NCI-H2081 treated with DMSO at 0.1 percent for 48 hours (cell line): Measurements from ENCODE around the gene MPPED1.

Source experiments
- DNase-seq: peaks from one replicate; lab custom pipeline; 2025; lab: John Stamatoyannopoulos, UW

The MPPED1 gene

DNA sequence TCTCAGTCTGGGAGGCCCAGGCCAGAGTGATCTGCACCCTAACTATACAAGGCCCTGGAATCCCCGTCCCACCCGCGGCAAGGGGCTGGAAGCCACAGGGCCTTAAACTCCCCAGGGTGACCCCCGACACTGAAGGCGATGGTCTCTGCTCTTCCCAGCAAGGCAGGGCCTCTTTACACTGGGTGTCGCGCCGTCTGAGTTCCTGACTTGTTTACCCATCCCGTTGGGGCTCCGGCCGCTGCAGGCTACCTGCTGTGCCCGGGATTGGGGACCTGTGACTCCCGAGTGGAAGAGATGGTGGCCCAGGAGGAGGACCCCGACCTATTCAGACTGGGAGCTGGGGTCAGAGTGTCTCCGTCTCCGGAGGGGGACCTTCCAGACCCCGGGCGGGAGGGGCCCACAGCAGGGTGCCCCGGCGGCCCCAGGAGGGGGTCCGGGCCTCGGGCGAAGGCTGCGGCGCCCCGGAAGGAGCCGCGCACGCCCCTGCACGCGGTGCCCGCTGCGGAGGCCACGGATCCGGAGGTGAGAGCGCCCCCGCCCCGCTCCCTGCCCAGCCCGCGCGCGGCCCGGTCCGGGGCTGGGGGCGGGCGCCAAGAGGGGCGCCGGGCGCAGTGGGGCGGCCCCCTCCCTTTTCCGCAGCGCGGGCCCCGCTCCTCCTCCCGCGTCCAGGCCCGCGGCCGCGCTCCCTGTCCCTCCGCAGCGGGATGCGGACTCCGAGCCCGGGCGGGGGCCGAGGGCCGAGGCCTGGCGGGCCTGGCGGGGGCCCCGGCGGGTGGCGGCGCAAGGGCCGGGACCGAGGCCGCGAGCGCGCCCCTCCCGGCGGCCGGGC lies 560 bp upstream of the MPPED1 start:
- DNase-seq, result no peak

DNA sequence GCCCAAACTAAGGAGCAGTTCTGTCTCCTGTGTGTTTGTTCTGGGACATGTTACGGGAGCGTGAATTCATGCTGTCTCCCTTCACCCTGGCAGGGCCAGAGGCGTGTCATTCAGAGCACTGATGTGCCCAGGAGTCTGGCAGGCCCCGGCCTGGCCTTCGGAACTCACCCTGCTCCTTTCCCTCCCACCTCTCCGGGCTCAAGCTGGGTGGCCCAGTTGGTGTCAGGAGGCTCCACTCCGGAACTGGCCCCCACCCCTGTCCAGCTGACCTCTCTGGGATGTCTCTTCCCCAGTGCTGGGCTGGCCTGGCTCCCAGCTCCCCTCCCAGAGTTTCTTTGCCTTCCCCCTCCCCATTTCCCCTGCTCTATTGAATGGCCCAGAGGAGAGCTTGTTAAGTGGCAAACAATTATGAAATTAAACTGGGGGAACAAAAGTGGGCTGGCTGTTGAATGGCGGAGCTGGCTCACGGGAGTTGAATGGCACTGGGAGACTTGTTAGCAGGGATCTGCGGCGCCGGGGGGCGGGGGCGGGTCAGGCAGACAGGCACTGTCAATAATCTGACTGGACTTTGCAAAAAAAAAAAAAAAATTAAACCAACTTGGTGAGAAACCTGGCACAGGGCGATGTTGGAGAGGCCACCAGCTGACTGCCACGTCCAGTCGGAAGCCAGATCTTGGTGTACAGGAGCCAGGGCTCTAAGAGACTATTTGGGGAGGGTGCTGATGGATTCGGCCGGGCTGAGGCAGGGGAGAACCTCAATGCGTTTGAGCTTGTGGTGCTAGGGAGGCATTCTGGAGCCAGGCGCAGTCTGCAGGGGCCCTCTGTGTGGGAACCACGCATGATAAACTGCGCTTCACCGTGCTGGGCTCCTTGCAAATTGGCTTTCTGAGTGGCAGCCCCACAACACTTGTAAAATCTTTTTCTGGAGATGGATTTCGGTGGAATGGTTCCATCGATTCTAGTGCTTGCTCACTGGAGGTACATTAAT lies 1.3 kb downstream of the MPPED1 start:
- DNase-seq, result peak; percentile 9

DNA sequence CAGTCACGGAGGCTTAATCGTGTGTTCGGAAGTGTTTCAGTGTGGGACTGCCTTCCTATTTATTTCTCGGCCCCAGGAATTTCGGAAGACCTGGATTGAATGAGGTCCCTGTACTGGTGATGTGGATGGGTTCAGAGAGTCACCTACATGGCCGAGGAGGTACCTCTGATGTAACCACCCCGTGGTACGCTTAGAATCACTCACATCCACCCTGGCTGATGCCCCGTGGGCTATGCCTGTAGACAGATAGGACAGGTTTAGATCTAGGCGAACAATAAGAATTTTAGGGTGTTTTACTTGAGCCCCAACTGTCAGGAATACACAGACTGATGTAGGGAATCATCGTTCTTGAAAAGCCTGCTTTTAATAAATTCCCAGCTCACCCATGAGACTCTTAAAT lies 2.0 kb downstream of the MPPED1 start:
- no peak for DNase-seq

DNA sequence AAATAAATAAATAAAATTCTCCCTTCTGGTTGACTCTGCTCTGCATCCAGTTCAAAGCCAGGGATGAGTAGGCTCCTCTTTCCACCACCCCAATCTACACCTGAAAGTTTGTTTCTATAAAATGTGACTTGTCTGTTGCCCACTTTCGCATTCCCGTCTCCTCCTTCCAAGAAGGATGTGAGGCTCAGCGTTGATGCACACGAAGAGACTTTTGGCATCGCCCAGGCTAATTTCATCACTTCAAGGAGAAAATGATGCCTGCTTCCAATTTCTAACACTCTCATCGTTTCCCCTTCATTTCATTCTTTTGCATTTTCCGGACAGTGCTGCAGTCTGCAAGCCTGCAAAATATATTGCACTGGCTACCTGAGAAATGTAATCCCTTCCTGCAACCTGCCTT lies 3.9 kb downstream of the MPPED1 start:
- DNase-seq, result no peak

DNA sequence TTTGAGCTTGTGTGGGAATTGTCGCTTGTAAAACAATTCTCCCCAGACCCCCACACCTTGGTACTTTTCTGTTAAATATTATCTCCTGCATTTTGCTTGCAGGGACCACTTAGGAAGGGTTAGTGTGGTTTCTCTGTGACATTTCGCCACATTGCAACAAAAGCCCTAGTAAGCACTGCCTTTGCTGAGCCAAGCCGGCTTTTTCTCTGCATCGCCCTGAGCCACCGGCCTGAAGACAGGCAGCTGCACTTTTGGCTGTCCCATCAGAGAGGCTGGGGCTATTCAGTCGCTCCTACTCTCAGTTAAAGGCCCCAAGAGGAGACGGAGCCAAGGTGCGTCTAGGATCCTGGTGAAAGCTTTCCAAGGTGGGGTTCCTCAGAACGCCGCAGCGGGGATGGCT lies 5.7 kb downstream of the MPPED1 start:
- no peak for DNase-seq

DNA sequence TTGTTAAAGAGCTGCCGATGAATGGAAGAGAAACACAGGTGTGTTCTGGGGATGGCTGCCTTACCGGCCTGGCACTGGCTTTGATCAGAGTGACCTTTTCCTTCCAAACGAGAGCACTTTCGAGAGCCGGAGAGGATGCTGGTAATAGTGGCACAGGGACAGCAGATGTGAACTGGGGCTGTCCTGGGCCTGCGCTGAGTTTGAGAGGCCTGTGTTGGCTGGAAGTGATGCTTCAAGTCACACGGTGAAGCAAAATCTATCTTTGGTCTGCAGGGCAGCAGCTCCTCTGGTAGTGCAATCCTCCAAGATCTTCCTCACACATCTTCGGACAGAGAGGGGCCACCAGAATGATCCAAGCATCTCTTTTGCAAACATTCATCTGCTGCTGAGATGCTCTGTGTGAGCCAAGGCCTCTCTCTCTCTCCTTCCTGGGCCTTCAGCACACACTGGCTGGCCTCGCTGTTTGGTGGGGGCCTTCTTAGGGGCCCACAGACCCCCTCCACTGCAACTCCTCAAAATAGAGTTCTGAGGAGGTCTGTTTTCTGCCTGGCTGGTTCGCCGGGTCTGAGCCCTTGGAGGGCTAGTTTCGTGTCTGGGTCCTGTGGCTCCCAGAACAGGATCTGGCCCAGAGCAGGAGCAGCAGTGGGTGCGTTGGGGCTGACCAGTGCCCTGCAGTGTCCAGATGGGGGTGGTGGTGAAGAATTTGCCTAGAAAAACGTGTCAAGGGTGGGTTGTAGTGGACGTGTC lies 6.4 kb downstream of the MPPED1 start:
- no peak for DNase-seq

DNA sequence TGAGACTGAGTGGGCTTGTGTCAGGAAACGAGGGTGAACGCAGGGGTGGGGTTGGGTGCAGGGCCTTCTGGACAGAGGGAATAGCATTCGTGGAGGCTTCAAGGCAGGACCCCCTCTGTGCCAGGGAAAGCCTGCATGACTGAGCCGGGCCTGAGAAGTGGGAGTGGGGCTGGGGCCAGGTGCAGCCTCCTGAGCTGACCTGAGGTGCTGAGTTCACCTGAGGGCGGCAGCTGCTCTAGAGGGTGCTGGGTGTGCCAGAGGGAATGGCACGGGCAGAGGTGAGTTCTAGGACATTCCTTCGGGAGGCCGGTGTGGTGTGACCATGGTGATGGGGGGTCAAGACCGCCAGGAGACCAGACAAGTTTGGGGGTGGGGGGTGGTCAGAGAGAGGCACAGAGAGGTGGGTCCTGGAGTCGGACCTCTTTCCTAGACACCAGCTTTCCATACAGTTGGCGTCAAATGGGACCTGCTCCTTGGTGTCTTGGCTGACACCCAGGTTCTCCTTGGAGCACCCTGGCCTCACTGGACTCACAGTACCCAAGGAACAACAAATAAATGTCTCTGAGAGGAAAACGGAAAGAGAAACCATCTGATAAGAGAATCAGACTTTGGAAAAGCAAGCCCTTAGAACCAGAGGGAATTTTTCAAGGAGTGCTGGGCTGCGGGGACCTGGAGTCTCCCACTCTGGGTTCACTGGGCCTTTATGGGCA lies 7.7 kb downstream of the MPPED1 start:
- DNase-seq, result no peak

DNA sequence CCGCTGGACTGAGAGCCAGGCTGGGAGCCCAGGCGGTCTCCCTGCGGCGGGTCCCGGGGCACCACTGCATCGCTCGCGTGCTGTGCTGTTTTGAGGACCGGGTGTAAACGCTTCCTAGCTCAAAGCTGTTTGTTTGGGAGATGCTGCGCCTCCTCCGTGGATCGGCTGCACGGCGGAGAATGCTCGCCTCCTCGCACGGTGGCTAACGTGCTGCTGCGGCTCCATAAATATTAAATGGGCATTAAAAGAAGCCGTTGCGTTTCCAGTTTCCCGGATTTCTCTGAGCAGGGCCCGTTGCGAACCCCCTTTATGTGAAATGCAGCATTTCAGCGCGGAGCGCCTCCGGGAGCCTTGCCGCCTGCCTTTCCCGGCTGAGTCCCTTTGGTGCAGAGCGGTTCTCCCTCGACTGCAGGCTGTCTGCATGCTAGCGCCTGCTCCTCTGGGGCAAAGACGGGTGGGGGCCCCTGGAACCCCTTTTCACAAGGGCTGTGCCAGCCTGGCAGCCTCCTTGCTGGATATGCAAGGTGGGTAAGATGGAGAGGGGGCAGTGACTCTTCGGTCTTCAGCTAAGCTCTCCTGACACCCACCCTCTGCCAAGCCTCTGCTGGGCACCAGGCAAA lies 9.3 kb downstream of the MPPED1 start:
- no peak for DNase-seq

DNA sequence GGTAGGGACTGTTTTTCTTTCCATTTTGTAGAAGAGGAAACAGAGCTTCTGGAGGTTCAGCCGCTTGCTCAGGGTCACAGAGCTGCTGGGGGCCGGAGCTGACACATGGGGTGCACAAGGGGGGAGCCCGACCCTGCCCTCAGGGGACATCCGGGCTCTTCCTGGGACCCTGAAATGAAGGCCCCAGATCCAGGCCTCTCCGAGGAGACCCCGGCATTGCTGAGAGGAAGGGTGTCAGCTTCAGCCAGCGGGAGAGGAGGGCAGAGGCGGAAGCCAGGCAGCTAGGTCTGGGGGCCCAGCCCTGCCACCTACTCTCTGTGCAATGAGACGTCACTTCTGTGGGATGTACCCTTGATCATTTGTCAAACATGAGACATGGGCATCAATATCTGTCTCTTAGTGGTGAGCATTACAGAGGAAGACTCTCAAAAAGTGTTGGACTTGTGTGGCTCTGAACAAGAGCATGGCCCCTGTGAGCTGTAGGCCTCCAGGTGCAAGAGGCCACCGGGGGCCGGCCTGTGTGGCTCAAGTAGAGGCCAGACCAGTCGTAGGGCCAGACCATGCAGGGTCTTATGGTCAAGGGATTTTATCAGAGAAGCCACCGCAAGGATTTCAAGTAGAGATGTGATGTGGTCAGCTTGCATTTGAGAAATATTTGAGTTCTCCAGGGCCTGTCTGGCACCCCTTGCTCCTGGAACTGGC lies 10.3 kb downstream of the MPPED1 start:
- no peak for DNase-seq

DNA sequence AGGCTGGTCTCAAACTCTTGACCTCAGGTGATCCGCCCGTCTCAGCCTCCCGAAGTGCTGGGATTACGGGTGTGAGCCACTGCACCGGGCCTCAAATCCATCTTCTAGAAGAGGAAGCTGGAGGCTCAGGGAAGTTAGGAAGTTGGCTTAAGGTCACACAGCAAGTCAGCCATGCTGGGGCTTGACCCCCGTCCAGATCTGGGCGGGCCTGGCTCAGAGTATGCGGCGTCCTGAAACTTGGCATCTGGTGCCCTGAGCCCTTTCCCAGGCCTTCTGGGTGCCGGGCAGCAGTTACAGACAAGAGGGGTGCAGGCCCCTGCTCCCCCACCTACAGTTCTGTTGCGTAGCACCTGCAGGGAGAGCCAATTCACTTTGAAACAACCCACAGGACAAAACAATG lies 11.2 kb downstream of the MPPED1 start:
- no peak for DNase-seq

DNA sequence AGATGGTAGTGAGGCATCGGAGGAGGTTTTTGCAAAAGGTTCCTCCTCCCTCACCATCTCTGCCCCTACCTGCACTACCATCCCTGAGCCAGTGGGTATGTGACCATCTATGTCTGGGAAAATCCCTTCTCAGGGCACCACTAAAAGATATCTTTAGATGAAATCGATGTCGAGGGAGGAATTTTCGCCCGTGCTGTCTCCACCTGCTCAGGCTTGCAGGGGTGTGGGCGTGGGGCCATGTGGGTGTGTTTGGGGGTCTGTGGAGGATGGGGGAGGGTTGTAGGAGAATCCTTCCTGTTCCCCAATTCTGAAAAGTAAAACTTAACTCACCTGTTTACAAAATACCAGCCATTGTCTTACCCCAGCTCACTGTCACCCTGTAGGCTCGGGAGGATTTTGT lies 12.4 kb downstream of the MPPED1 start:
- no peak for DNase-seq

DNA sequence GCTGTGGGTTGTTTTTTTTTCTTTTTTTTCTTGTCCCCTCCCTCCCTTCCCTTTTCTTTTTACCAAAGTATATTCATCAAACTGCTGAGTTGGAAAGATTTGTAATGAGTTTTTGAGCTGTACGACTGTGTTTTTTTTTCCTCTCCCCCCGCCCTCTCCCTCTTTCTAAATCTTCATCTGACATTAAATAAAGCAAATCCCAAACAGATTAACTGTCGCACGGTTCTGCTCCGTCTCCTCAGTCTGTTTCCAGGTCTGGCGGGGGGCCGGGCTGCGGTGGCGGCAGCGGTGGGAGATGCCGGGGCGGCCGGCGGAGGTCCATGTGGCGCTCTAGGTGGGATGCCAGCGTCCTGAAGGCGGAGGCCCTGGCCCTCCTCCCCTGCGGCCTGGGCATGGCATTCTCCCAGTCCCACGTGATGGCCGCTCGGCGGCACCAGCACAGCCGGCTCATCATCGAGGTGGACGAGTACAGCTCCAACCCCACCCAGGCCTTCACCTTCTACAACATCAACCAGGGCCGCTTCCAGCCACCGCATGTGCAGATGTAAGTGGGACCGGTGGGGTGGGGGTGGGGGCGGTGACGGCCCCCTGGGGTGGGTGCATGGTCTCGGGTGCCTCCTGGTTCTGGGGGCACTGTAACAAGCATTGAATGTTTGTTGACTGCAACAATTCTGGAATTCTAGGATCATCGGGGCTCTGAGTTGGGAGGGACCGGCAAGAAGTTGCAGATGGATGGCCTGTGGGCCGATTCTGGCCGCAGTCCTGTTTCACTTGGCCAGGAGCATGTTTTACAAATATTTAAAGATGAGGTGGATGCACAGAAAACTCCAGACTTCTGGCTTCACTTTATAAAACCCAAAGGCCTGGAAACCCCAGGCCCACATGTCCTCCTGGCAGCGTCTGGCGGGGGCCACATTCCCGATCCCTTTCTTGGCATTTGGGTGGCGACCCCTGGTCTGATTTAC lies 13.1 kb downstream of the MPPED1 start:
- no peak for DNase-seq

DNA sequence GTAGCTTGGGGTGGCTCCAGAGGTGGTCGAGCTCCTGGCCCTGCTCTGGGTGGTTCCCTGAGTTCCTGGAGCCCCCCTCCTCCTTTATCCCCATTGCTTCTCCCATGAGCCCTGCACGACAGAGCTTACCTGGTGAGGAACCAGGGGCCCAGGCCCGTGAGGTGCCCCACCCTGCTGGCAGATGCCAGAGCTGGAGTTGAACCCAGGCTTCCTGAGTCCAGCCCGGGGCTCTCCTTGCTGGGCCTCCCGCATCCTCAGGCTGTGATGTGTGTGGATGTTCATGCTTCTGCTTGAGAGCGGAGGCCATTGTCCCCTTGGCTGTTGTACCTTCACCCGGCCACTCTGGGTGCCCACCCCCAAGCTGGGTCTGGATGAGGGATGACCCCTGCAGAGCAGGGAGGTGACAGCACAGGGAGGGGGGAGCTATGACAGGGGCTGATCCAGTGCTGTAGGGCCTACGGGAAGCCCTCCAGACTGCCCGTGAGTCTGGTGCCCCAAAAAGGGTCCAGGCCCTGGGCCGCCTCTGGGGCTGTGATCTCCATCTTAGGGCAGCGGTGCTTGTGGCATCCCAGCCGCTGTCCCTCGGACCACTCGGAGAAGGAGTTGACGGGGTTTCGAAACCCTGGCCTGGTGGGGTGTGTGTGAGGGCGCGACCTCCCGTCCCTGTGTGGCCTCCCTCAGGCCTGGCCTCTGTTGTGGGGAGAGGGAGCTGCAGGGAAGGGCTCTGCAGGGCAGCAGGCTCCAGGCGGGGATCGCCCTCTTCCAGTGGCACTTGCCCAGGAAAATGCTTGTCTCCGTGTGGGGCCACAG lies 14.4 kb downstream of the MPPED1 start:
- no peak for DNase-seq

DNA sequence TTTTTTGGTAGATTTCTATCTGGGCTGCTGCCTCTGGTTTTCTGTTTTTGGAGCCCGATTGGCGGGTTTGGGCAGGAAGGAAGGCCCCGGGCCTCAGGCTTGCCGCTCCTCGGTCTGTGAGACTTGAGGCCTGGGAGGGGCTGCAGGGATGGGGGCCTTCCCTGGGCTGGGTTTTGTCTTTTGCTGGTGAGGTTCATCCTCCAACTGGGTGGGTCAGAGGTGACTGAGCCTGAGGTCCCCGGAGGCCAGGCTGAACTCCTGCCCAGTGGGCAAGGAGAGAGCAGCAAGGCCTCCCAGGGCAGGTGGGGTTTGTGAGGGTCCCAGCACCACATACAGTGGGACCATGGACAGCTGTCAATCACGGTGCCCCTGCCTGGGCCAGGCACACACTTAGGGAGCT lies 15.0 kb downstream of the MPPED1 start:
- DNase-seq, result no peak

DNA sequence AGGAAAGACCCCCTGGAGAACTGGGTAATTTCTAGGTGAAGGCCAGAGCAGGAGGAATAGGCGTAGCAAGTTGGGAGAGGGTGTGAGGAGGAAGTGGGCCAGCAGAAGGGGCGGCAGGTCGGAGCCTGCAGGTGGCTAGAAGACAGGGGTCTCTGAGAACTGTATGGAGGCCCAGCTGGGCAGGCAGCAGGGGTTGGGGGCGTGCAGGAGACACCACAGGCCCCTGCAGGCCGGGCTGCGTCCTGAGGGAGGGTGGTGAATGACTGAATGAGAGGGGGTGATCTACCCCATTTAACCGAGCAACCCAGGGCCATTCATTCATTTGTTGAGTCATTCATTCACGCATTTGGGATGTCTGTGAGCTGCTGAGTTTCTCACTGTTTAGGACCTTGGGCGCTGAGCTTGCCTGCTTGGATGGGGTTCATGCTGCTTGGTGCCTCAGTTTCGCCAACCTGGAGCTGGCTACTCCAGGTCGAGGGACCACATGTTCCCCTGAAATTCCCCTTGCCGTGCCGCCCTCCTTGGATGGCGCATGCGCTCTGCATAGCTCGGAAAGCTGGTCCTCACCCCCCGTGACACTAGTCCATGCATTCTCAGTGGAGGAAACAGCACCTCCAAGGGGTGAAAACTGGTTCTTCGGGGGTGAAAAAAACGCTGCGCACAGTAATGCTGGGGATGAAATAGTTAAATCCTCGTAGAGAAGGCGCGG lies 15.6 kb downstream of the MPPED1 start:
- no peak for DNase-seq

DNA sequence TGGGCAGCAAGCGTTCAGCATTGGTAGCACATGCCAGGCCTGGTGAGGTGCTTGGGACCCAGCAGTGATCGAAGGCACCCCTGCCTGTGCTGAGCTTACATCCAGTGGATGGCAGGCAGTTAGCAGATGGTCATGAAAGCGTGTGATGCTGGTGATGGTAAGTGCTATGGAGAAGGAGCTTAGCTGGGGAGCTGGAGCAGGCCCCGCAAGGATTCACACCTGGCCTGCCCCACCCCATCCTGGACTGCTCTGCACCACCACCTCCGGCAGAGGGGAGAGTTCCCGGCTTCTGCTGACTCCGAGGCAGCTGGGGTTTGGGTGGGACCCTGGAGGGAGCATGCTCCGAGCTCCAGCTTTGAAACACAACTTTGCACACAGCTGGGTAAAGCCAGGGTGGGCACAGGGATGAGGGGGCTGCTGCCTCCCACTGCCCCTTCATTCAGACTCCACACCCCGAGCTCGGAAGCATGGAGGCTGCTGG lies 16.2 kb downstream of the MPPED1 start:
- no peak for DNase-seq

DNA sequence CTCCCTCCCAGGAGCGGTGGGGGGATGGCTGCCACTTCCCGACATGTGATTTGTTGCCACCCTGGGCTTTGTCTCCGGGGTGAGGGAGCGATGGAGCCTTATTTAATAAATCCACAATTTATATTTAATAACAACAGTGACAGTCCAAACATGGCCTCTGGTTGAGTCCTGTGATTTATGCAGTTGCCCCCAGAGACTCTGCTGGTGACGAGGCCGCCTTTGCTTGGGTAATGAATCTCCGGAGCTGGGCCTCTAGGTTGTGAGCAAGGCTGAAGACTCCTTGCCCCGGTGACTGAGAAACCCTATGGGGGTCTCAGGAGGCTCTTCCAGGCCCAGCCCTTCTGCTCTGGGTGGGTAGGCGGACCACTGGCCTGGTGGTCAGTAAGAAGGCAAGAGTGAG lies 16.7 kb downstream of the MPPED1 start:
- DNase-seq, result no peak

DNA sequence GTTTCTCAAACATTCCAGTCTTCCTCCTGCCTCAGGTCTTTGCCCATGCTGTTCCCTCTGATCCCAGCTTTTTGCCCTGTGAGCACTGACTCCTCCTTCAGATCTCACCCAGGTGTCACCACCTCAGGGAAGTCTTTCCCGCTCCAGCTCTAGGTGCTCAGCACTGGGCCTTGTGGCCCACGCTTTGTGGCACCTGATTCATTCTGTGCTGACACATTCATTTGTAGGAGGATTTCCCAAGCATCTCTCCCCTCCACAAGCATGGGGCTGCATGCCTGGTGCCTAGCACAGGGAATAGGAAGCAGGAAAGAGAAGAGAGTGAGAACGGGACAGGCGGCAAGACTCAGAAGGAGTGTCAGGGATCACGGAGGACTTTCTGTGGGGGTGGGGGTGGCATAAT lies 17.6 kb downstream of the MPPED1 start:
- no peak for DNase-seq
